HG02610 (cell line): Measurements from ENCODE around the gene AFDN.

ENCODE experiments used
- ATAC-seq: cut with Tn5 transposase; IDR thresholded peaks from one replicate; pipeline ENCODE4 v1.9.1; 2021; ENCODE audit warnings: mild to moderate bottlenecking, moderate library complexity; ENCODE audit not compliant: unreplicated experiment

The AFDN gene

DNA sequence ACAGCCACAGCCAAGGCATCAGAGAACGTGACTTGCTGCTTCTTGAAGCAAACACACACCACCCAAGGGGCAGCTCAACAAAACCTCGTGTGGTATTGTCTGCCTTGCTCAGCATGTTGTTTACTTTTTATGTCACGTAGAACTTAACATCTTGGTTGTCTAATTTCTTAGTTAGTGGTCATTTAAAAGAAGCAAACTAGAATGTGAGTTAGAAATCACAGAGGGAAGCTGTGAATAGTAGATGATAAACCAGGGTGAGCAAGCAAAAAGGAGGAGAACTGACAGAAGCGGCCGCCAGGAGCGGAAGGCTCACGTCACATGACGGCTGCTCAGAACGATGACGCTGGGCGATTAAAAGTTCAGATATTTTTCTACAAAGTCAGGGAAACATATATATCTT is 119.3 kb downstream of the AFDN start:
- ATAC-seq, result no peak

- ATAC-seq, result no peak
Measured at GRCh38 chr6:167946604-167947003, 119.9 kb downstream of the AFDN start.

DNA sequence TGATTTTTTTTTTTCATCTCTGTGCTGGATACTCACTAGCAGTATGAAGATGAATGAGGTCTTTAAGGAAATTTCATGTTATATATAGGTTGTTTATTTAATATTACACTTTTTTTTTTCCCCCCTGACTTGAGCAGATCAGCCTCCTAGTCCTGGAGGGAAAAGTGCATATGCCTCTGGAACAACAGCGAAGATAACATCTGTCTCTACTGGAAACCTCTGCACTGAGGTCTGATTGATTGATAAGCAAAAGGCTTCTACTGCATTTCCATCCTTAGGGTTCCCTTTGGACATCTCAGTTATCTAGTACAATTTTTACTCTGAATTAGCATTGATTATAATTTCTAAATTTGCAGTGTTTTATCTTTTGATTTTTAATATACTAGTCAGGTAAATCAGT is 121.0 kb downstream of the AFDN start:
- ATAC-seq, result no peak

DNA sequence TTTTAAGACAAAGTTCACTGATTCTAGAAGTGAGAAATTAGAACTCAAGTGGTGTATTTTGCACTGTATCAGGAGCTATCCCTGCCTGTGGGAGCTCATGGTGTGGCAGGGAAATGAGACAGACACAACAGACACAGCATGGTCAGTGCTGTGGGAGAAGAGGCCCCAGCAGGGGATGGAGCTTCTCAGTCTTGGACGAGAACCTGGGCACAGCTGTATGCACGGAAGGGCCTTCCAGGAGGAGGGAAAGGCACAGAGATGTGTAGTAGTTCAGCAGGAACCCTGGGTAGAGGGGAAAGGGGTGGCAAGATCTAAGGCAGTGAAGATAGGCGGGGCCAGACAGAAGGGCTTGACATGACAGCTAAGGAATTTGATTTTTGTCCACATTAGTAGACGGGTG is 122.0 kb downstream of the AFDN start:
- no peak for ATAC-seq

DNA sequence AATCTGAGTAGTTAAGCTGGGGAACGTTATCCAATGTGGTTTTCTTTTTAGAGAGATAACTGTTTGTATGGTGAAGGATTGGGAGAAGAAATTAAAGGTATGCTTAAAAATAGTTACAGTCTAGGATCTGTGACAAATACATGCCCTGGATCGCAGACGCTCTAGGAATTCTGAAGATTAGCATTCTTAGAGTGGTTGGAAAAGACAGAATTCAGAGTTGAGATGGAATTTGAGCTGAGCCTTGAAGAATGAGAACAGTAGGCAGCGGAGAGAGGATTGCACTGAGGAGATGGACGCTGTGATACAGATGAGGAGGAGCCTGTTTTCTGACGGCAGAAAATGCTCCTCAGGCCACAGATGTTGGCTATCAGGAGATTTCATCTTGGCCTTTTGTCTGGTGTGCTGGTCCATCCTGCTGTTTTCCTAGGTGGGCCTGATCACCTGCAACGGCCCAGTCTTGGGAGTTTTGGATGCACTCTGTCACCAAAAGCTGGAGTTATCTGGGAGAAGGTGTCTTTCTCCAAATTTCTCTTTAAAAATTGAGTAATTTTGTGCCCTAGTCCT is 122.5 kb downstream of the AFDN start:
- no peak for ATAC-seq

DNA sequence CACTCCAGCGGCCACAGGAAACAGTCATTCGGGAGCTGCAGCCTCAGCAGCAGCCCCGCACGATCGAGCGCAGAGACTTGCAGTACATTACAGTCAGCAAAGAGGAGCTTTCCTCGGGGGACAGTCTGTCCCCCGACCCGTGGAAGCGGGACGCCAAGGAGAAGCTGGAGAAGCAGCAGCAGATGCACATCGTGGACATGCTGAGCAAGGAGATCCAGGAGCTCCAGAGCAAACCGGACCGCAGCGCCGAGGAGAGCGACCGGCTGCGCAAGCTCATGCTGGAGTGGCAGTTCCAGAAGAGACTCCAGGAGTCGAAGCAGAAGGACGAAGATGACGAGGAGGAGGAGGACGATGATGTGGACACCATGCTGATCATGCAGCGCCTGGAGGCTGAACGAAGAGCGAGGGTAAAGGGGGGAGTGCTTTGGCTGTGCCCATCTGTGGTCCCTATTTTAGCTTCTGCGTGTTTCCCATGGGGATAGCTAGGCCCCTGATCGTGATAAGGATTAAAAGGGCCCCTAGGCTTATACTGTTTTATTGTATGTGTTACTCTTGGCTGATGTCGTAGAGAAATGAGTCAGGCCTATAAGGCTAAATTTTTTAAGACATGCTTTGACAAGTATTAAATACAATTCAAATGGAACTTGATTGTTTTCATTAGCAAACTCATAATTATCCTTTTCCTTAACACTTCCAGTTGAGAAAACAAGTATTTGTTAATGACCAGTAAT is 125.2 kb downstream of the AFDN start:
- no peak for ATAC-seq

GRCh38 chr6:167952512-167952859 is 125.8 kb downstream of the AFDN start:
- no peak for ATAC-seq

- ATAC-seq, result no peak
Measured at GRCh38 chr6:167953551-167953950, 126.8 kb downstream of the AFDN start.

DNA sequence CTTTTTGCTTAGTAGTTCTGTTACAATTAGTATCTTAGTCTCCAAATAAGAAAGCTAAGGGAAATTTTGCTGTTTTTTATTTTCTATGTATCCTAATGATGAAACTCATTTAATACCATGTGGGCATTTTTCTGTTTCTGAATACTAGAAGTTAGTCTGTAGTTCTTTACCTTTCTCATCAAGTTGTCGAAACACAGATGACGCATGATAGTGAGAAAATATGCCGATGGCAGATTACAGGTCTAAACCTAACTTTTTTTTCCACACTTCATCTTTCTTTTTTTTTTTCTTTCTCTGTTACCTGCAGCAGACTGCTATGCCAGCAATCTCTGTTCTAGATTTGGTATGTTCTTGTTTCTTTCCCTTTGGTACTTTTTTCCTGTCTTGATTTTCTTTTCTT is 127.4 kb downstream of the AFDN start:
- ATAC-seq, result no peak

- ATAC-seq, result no peak
Measured at GRCh38 chr6:167956491-167956890, 129.8 kb downstream of the AFDN start.

DNA sequence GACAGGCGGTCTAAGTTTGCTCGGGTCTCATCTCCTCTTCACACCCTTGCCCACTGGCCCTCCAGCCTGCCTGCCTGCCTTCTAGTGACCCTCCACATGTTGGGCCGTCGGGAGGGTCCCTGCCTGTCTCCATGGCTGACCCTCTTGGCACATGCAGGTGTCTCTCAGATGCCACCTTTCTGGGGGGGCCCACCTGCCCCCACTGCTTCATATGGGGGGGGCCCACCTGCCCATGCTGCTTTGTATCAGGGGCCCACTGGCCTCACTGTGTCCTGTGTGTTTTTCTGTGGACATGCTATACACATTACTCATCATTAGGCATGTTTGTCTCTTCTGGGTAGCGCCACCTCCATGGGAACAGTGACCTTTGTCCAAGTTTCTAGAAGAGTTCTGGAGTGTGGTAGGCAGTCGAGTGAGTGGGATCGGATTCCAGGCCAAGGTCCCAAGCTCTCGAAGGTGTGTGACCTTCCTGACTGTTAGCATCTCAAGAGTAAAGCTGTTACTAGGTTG is 130.3 kb downstream of the AFDN start:
- no peak for ATAC-seq

- no peak for ATAC-seq
Measured at GRCh38 chr6:167957626-167958025, 130.9 kb downstream of the AFDN start.

DNA sequence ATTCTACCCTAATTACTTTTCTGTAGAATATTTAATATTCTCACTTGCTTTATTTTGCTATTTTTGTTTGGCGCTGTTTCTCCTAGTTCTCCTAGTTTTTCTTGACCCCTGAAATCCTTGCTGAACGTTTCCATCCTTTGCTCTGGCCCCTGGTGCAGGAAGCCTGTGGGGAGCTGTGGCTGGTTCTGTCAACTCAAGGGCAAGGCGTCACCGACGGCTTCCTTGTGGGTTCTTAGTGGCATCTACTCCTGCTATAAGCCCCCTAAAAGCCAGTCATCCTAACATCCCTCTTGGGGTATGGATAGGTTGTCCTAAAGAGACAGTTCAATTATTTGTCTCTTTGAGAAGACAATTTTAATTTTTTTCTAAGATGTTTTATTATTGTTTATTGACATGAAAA is 133.9 kb downstream of the AFDN start:
- no peak for ATAC-seq

- no peak for ATAC-seq
Measured at GRCh38 chr6:167962711-167963110, 136.0 kb downstream of the AFDN start.

DNA sequence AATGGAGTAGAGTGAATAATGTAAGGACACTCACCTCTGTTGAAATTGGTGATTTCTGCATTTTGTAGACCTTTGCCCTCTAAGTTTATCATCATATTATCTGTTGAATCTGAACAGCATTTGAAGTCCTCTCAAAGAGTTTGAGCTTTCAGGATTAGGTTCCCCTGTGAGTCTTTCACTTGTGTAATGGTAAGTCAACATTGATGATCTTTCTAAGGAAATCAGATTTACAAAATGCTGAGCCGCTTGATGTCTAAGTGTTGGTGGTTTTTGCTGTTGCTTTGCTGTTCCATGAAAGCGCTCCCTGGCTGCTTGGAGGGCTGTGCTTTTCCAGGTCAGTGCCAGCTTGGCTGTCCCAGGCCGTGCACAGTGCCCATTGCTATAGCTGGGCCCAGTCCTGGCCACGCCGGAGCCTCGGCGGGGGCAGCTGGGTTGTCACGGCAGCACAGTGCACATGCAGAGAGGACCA is 136.9 kb downstream of the AFDN start:
- ATAC-seq, result no peak

DNA sequence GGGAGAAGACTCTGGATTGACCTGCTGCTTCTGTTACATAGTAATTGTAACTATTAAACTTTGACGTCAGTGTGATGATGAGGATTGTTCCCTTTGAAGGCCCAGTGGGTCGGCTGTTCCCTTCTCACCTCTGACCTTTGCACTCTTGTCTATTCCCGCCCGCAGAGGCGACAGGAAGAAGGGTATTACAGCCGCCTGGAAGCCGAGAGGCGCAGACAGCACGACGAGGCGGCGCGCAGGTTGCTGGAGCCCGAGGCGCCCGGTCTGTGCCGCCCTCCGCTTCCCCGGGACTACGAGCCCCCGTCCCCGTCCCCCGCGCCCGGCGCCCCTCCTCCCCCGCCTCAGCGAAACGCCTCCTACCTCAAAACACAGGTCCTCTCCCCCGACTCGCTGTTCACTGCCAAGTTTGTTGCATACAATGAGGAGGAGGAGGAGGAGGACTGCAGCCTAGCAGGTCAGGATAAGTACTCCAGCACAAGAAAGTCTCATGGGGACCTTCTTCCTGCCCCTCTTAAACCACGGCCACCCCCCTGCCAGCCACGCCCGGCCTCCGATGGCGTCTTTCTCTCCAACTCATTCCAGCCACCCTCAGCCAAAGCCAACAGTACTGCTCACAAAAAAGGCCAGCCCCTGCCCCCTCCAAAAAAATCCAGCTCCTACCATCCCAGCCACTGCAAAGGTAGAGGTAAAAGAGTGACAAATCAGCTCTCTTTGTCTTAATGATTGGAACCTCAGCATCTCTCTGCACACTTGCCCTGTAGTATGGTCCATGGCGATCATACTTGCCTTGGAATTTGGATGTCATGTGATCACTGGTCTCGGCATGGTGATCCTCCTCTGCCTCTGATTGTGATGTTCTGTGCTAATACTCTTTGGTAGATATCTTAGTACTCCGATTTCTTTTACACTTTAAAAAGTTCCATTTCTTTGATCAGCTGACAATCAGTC is 139.2 kb downstream of the AFDN start:
- ATAC-seq, result no peak

- no peak for ATAC-seq
Measured at GRCh38 chr6:167966540-167966905, 139.8 kb downstream of the AFDN start.

- ATAC-seq, result no peak
Measured at GRCh38 chr6:167968091-167968490, 141.4 kb downstream of the AFDN start.

- no peak for ATAC-seq
Measured at GRCh38 chr6:167970230-167970629, 143.5 kb downstream of the AFDN start.

GRCh38 chr6:167972193-167972592 is 145.5 kb downstream of the AFDN start:
- no peak for ATAC-seq

DNA sequence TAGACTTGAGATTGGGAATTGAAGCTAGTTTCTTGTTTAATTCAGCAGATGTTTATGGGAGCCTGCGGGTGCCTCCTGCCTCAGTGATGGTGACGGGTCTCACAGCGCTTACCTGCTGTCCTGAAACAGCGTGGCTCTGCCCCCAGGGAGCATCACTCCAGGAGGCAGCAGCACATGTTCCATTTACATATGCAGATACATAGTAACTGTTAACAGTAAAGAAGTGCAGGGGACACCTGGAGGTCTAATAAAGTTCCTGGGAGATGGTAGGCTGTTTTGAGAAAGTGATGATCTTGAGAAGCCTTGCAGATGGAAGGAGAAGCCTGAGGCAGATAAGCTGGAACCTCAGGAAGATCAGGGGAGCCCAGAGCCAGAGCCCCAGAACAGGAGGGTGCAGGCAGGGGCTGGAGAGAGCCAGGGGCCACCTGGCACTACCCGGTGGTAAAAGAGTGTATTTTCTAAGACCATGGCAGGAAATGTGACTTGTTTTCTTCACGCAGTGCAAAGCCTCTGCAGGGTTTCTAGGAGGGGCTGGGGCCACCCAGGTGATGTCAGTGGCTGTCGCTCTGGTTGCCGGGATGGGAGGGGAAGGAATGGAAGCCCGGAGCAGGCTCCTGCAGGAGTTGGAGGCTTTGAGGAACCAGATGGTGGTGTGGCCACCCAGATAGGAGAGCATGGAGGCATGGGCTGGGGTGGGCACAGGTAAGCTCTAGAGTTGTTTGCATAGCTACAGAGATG is 146.6 kb downstream of the AFDN start:
- ATAC-seq, result no peak
